ENCODE measurements around the gene GPR15. TPM values are rescaled to one million over a fixed set of nuclear protein-coding genes. Genes with fewer than 3 reads are reported as not detected.

Gene GPR15
- total and polyA plus RNA-seq, 10 of the 15 experiments (the other 5 are each of a cell fraction or from before 2014, with no cell fraction given) = 70.7 to 150 (median 115) TPM

DNA sequence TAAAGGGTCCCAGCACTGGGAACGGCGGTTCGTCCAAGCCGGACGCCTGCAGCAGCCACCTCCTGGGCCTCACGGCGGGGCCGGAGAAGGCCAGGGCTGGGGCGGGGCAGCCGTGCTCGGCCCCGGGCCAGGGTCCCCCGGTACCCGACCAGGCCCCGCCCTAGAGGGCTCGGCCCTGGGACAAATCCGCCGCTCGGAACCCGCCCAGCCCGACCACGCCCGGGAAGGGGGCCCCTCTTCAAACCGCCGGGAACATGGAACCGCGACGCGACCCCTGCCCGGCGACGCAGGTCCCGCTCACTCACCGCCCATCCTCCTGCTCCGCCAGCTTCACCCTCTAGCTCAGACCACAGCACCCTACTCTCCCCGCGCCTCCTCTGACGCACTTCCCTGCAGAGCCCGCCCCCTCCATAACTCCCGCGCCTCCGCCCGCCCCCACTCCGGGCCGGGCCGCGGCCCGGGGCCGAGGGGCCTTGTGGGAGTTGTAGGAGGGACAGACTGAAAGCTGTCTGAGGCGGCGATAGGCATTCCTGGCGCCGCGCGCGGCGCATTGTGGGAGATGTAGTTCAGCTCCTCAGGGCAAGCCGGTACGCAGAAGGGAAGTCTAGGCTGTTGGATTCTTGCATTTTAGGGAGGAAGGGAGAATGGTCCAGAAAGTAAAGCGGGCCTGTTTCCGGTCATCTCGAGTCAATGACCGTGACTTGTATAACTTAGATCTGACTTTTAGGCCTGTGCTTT lies 9.1 kb upstream of the GPR15 start, which contains the start of gene CLDND1 (continued):
- TF ChIP-seq, protein P1, sequence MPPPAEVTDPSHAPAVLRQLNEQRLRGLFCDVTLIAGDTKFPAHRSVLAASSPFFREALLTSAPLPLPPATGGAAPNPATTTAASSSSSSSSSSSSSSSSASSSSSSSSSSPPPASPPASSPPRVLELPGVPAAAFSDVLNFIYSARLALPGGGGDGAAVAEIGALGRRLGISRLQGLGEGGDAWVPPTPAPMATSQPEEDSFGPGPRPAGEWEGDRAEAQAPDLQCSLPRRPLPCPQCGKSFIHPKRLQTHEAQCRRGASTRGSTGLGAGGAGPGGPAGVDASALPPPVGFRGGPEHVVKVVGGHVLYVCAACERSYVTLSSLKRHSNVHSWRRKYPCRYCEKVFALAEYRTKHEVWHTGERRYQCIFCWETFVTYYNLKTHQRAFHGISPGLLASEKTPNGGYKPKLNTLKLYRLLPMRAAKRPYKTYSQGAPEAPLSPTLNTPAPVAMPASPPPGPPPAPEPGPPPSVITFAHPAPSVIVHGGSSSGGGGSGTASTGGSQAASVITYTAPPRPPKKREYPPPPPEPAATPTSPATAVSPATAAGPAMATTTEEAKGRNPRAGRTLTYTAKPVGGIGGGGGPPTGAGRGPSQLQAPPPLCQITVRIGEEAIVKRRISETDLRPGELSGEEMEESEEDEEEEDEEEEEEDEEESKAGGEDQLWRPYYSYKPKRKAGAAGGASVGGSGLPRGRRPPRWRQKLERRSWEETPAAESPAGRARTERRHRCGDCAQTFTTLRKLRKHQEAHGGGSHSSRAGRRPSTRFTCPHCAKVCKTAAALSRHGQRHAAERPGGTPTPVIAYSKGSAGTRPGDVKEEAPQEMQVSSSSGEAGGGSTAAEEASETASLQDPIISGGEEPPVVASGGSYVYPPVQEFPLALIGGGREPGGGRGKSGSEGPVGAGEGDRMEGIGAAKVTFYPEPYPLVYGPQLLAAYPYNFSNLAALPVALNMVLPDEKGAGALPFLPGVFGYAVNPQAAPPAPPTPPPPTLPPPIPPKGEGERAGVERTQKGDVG (CRISPR knock-in tag; IDR thresholded peaks at IDR 0.05) = peak; percentile 70; the same call in 1 of the 2 replicates
- peak; percentile 42; the same call in 1 of the 2 replicates for TF ChIP-seq EED (IDR thresholded peaks at IDR 0.05; ENCODE audit: low read depth)
- peak; percentile 93 for TF ChIP-seq HCFC1 (IDR thresholded peaks at IDR 0.05; ENCODE audit: low read length)
- TF ChIP-seq, protein P2, sequence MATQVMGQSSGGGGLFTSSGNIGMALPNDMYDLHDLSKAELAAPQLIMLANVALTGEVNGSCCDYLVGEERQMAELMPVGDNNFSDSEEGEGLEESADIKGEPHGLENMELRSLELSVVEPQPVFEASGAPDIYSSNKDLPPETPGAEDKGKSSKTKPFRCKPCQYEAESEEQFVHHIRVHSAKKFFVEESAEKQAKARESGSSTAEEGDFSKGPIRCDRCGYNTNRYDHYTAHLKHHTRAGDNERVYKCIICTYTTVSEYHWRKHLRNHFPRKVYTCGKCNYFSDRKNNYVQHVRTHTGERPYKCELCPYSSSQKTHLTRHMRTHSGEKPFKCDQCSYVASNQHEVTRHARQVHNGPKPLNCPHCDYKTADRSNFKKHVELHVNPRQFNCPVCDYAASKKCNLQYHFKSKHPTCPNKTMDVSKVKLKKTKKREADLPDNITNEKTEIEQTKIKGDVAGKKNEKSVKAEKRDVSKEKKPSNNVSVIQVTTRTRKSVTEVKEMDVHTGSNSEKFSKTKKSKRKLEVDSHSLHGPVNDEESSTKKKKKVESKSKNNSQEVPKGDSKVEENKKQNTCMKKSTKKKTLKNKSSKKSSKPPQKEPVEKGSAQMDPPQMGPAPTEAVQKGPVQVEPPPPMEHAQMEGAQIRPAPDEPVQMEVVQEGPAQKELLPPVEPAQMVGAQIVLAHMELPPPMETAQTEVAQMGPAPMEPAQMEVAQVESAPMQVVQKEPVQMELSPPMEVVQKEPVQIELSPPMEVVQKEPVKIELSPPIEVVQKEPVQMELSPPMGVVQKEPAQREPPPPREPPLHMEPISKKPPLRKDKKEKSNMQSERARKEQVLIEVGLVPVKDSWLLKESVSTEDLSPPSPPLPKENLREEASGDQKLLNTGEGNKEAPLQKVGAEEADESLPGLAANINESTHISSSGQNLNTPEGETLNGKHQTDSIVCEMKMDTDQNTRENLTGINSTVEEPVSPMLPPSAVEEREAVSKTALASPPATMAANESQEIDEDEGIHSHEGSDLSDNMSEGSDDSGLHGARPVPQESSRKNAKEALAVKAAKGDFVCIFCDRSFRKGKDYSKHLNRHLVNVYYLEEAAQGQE (IDR thresholded peaks at IDR 0.05; ENCODE audit: low read depth, low read length) = no peak

All from GM12878 (cell line).